PC-3 (cell line): ENCODE data around the gene NACAD. TPM values are rescaled to one million over a fixed set of nuclear protein-coding genes. Genes with fewer than 3 reads are reported as not detected.

Experiments
- ATAC-seq: fragments of 200-7000 bp; cut with Tn5 transposase; 2 replicates; pipeline ENCODE4 v1.9.1; 2020; ENCODE audit warnings: mild to moderate bottlenecking, moderate library complexity
- BruUV-seq: library from RNA; stranded (reverse); fragments of 400-500 nt; replicated peaks from 2 replicates; lab custom pipeline; 2021; lab: Mats Ljungman, UMichigan
- CTCF ChIA-PET: fragments of 300-600 bp; sonication (Branson Sonifier 250); formaldehyde crosslinking; loops from one replicate; lab custom pipeline; 2022; ENCODE audit warnings: antibody characterized with exemption; lab: Charles Lee
- POLR2A ChIA-PET: fragments of 300-600 bp; sonication (Branson Sonifier 250); formaldehyde crosslinking; loops from one replicate; lab custom pipeline; 2022; ENCODE audit warnings: antibody characterized with exemption; ENCODE audit not compliant: unreplicated experiment; lab: Charles Lee
- DNase-seq: peaks from one replicate; pipeline ENCODE4 v3.0.0-alpha.2; 2015
- H2AFZ ChIP-seq: fragments of 300-600 bp; sonication (generic); 2 replicates; pipeline ENCODE4 v1.6.0; 2016; ENCODE audit warnings: antibody characterized with exemption, low read length
- H3F3A ChIP-seq: fragments of 300-600 bp; sonication (generic); one replicate; pipeline ENCODE4 v1.6.0; 2017; ENCODE audit warnings: antibody characterized with exemption, low read length, control low read depth, mild to moderate bottlenecking; ENCODE audit not compliant: unreplicated experiment
- H3K27ac ChIP-seq: fragments of 300-600 bp; sonication (generic); 2 replicates; pipeline ENCODE4 v1.5.1; 2016; ENCODE audit warnings: mild to moderate bottlenecking, low read length
- H3K27me3 ChIP-seq: fragments of 300-600 bp; sonication (generic); 2 replicates; pipeline ENCODE4 v1.6.1; 2016; ENCODE audit warnings: low read length, mixed read lengths
- H3K36me3 ChIP-seq: fragments of 300-600 bp; sonication (generic); 2 replicates; pipeline ENCODE4 v1.6.1; 2016; ENCODE audit warnings: low read depth, mixed run types, low read length, mixed read lengths
- H3K4me1 ChIP-seq: fragments of 300-600 bp; sonication (generic); 2 replicates; pipeline ENCODE4 v1.5.1; 2016; ENCODE audit warnings: low read length; ENCODE audit not compliant: insufficient read depth
- H3K4me2 ChIP-seq: fragments of 300-600 bp; sonication (generic); 2 replicates; pipeline ENCODE4 v1.6.0; 2016; ENCODE audit warnings: low read length
- H3K4me3 ChIP-seq: fragments of 300-600 bp; sonication (generic); 2 replicates; pipeline ENCODE4 v1.5.1; 2016; ENCODE audit warnings: mild to moderate bottlenecking, low read length, mixed read lengths
- H3K79me2 ChIP-seq: fragments of 300-600 bp; sonication (generic); 2 replicates; pipeline ENCODE4 v1.6.1; 2017; ENCODE audit warnings: low read length, mixed read lengths
- H3K9ac ChIP-seq: fragments of 300-600 bp; sonication (generic); 2 replicates; pipeline ENCODE4 v1.6.0; 2016; ENCODE audit warnings: mild to moderate bottlenecking, low read length
- H3K9me2 ChIP-seq: fragments of 300-600 bp; sonication (generic); replicated peaks from 2 replicates; pipeline ENCODE4 v1.6.1; 2016; ENCODE audit warnings: mixed run types, low read length, mixed read lengths
- H3K9me3 ChIP-seq: fragments of 300-600 bp; sonication (generic); 2 replicates; pipeline ENCODE4 v1.6.1; 2016; ENCODE audit warnings: low read length, mixed read lengths
- H4K20me1 ChIP-seq: fragments of 300-600 bp; sonication (generic); 2 replicates; pipeline ENCODE4 v1.6.1; 2016; ENCODE audit warnings: low read length, mixed read lengths
- EZH2 ChIP-seq: fragments of 300-600 bp; sonication (generic); IDR thresholded peaks from one replicate; pipeline ENCODE4 v1.6.1; 2017; ENCODE audit warnings: antibody characterized with exemption, mild to moderate bottlenecking, low read length; ENCODE audit not compliant: unreplicated experiment
- EZH2phosphoT487 ChIP-seq: fragments of 300-600 bp; sonication (generic); IDR thresholded peaks from 2 replicates; pipeline ENCODE4 v1.6.1; 2018; ENCODE audit warnings: mild to moderate bottlenecking, antibody characterized with exemption, low read length, borderline replicate concordance
- intact Hi-C: fragments of 100-400 bp; cut with micrococcal nuclease; formaldehyde crosslinking; loops from 2 replicates; pipeline ENCODE4 v1.9.0; 2023
- total RNA-seq: library from RNA; depleted of rRNA; stranded (reverse); fragments of >200 nt; gene quantifications from 2 replicates; pipeline ENCODE4 v1.2.3, GENCODE V29; 2014
- TF ChIP-seq, protein P1 (sequence below): fragments of 300-600 bp; sonication (generic); conservative IDR thresholded peaks from 2 replicates; pipeline ENCODE4 v1.5.1; 2017; ENCODE audit warnings: antibody characterized with exemption, low read depth, mild to moderate bottlenecking, low read length

Gene NACAD
- total RNA-seq, 1 experiment from 2014 or later: 0.26 TPM

DNA sequence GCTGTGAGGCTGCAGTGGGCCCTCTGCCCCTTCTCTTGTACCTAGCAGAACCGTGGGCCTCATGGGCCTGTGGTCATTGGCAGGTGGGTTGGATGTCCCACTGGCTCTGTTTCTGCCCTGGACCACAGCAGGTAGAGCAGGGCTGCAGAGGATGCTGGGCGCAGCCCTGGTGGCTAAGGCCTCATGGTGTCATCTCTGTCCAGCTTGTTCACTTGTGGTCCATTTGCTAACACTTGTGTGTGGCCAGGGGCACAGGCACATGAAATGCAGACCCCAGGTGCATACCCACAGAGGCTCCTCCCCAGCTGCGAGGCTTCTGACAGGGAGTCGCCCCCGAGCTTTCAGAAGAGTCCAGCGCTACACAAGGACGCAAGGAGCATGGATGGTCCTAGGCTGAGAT is 45.1 kb upstream of the NACAD start:
- H3K4me2 ChIP-seq: no peak overlapping the region
- no TSS peak for BruUV-seq
- H4K20me1 ChIP-seq: no peaks in the 10 kb centered on the region
- no peaks in the 10 kb centered on the region for H3K9me2 ChIP-seq
- TF ChIP-seq EZH2 (no peak), EZH2phosphoT487 (no peak)
- TF ChIP-seq, protein P1, sequence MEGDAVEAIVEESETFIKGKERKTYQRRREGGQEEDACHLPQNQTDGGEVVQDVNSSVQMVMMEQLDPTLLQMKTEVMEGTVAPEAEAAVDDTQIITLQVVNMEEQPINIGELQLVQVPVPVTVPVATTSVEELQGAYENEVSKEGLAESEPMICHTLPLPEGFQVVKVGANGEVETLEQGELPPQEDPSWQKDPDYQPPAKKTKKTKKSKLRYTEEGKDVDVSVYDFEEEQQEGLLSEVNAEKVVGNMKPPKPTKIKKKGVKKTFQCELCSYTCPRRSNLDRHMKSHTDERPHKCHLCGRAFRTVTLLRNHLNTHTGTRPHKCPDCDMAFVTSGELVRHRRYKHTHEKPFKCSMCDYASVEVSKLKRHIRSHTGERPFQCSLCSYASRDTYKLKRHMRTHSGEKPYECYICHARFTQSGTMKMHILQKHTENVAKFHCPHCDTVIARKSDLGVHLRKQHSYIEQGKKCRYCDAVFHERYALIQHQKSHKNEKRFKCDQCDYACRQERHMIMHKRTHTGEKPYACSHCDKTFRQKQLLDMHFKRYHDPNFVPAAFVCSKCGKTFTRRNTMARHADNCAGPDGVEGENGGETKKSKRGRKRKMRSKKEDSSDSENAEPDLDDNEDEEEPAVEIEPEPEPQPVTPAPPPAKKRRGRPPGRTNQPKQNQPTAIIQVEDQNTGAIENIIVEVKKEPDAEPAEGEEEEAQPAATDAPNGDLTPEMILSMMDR: no peak
- ChIA-PET CTCF (no interaction called here), POLR2A (no interaction called here)
- no peaks in the 10 kb centered on the region; the same call in 1 of the 2 replicates for H3K4me1 ChIP-seq
- no peak overlapping the region for H3K9ac ChIP-seq
- no peak overlapping the region for H3K4me3 ChIP-seq
- no peak overlapping the region for H3K27ac ChIP-seq
- ATAC-seq (no peak), DNase-seq (no peak)
- H3K79me2 ChIP-seq: no peaks in the 10 kb centered on the region
- no peaks in the 10 kb centered on the region for H3F3A ChIP-seq
- intact Hi-C loops: no loop called here
- H3K36me3 ChIP-seq: no peaks in the 10 kb centered on the region
- H2AFZ ChIP-seq: no peak overlapping the region
- H3K9me3 ChIP-seq: no peaks in the 10 kb centered on the region
- H3K27me3 ChIP-seq: no peaks in the 10 kb centered on the region

DNA sequence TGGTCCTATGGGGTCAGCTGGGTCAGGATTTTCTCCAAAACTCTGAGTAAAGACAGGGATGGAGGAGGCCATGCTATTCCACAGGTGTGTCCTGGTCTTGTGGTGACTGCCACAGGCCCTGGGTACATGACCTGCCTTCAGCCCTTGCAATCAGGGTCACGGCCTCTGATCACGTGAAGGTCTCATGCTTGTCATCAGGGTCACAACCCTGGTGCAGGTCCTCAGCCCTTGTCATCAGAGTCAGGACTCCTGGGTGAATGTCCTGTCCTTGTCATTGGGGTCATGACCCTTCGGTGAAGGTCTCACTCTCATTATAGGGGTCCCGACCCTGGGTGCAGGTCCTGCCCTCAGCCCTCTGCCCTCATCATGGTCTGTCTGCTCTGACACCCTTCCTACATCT is 44.6 kb upstream of the NACAD start:
- Histone ChIP-seq H3K27me3 (no peaks in the 10 kb centered on the region), H3K4me3 (no peak overlapping the region), H3F3A (no peaks in the 10 kb centered on the region), H3K36me3 (no peaks in the 10 kb centered on the region), H2AFZ (no peak overlapping the region), H3K9me2 (no peaks in the 10 kb centered on the region), H3K27ac (no peak overlapping the region), H4K20me1 (no peaks in the 10 kb centered on the region), H3K9me3 (no peaks in the 10 kb centered on the region), H3K9ac (no peak overlapping the region), H3K4me2 (no peak overlapping the region), H3K4me1 (no peaks in the 10 kb centered on the region; the same call in 1 of the 2 replicates), H3K79me2 (no peaks in the 10 kb centered on the region)
- intact Hi-C loops: no loop called here
- TF ChIP-seq EZH2 (no peak), EZH2phosphoT487 (no peak)
- TF ChIP-seq, protein P1: no peak
- ChIA-PET POLR2A (no interaction called here), CTCF (no interaction called here)
- no TSS peak for BruUV-seq
- no peak for DNase-seq
- no peak for ATAC-seq

DNA sequence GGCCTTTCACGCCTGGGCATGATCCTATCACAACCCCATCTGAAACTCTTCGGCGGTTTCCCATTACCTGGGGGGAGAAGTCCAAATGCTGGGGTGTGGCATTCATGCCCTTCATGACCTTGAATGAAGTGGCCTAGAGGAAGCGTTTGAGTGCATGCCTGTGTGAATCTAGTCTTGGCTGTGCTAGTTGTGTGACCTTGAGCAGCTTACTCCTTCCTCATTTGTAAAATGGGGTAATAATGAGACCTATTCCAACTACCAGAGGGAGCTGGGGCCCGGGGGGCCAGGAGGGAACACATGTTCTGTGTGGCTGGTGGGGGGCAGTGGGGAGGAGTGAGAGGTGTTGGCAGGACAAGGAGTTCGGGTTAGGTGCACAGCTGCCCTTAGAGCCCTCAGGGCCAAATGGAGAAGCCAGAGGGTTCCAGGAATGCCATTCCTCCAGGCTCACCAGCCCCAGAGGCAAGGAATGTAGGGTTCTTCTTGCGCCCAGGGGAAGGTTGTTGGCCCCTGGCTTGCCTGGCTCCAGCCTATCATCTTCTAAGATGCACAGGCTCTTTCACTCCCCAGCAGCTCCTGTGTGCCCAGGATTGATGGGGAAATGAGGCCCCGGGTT is 44.0 kb upstream of the NACAD start:
- Histone ChIP-seq H3K27ac (no peak overlapping the region), H3F3A (no peaks in the 10 kb centered on the region), H2AFZ (no peak overlapping the region), H3K4me3 (no peak overlapping the region), H3K4me2 (no peak overlapping the region), H3K27me3 (no peaks in the 10 kb centered on the region), H3K9me3 (no peaks in the 10 kb centered on the region), H3K9ac (no peak overlapping the region), H3K4me1 (no peaks in the 10 kb centered on the region; the same call in 1 of the 2 replicates), H4K20me1 (no peaks in the 10 kb centered on the region), H3K36me3 (no peaks in the 10 kb centered on the region), H3K79me2 (no peaks in the 10 kb centered on the region), H3K9me2 (no peaks in the 10 kb centered on the region)
- DNase-seq: no peak
- ChIA-PET CTCF (no interaction called here), POLR2A (no interaction called here)
- no peak for ATAC-seq
- TF ChIP-seq EZH2phosphoT487: no peak
- intact Hi-C loops: no loop called here
- BruUV-seq: no TSS peak
